Right ventricle myocardium inferior (tissue), 1 donor: ENCODE measurements around the gene SCFD2. TPM values are rescaled to one million over a fixed set of nuclear protein-coding genes. Genes with fewer than 3 reads are reported as not detected.
A peak's percentile ranks its signal among the peaks of the same experiment; 100 is the strongest.
"Not testable (repeated sequence)": the region's sequence is repeated elsewhere in the genome, so short reads cannot be mapped to it uniquely, and the experiment has no call there.

Experiments used
- ATAC-seq: fragments of 200-7000 bp; cut with Tn5 transposase; one replicate; pipeline ENCODE4 v1.9.1; 2020; ENCODE audit warnings: mild to moderate bottlenecking, moderate library complexity
- DNase-seq: peaks from one replicate; pipeline ENCODE4 v3.0.0; 2021; ENCODE audit errors: missing footprints
- intact Hi-C: fragments of 100-400 bp; cut with DNase I; formaldehyde crosslinking; loops from one replicate; pipeline ENCODE4 v1.11.0; 2022
- total RNA-seq: library from RNA; stranded (reverse); fragmentation: NEBNext Ultra II Directional; extraction: Animal tissue kit (Norgen Biotek cat#: 25700); gene quantifications from one replicate; pipeline ENCODE4 v1.2.1, GENCODE V29; 2021
- donor health status: DM: no; HTN: yes; CAD: no; lungs with severe emphysema.

The SCFD2 gene
- total RNA-seq, 1 donor from 2014 or later: 10.0 TPM

DNA sequence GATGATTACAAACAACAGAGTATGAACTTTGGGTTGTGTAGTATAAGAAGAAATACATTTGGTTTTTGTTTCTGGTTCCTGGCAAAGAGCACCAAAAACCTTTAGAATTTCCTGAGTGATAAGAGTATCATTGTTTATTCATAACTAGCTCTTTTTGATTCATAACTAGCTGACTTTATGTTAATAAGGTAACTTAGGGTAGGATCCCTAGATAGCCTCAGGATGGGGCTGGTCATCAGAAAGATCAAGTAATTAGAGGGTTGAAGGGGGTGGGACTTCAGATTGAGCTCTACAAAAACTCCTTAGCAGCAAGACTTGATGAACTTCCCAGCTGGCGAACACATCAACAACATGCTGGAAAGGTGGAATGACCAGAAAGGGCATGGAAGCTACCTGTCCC is 166.5 kb downstream of the SCFD2 start:
- DNase-seq (no peak), ATAC-seq (no peak)
- intact Hi-C loops: loop anchor here (5.0 kb wide), 2 partner anchors 187 to 1028 kb away; partner anchors contain the start of gene PDGFRA

DNA sequence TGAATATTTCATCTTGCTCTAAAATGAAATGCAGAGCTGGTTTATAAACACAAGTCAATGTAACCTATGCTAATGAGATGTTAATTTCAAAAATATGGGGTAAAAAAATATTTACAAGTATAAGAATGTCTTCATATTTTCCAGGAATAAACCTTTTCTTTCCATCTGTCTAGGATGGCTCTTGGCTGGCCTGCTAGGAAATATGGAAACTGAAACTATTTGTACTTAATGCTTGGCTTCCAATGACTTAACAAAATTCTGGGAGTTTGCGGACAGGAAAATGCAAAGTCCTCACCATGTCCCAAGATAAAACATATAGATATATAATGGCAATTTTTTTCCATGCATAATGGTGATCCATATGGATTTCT is 168.1 kb downstream of the SCFD2 start:
- intact Hi-C loops: loop anchor here (5.0 kb wide), 2 partner anchors 185 to 1030 kb away; partner anchors contain the start of gene PDGFRA
- ATAC-seq (no peak), DNase-seq (no peak)

DNA sequence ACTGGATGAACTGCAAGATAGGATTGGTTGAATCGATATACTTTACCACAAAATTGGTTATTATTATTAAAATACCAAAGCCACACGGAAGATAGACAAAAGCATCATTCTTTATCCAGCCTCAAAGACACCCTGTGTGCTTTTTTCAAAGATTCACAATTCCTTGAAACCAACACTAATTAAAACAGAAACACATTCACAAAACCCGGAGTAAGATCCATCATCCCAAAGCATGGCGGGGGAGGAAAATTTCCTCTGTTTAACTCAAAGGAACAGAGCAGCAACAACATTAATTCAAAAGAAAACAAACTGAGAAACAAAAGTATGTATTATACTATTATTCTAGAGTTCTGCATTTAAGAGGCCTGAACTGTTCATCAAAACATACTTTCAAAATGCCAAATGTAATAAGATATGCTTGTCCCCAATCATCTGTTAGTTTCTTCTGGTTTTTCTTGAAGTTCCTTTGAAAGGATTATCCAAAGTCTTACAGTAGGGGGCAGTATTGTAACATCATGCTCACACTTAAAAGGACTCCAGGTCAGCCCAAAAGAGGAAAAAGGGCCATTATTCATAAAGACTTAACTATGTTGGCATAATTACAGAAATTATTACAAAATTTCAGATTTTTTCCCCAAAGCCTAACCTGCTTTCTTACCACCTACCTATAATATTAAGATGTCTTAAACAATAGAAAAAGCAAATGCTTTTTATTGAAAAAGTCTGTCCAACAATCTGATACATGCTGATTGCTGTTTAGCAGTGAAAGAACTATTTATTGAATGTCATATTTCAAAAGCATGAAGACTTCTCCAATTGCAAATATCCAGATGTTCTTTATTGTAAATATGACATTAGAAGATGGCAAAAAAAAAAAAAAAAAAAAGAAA is 168.7 kb downstream of the SCFD2 start:
- ATAC-seq (peak; percentile 57), DNase-seq (no peak)
- intact Hi-C loops: loop anchor here (5.0 kb wide), 2 partner anchors 185 to 1030 kb away; partner anchors contain the start of gene PDGFRA

DNA sequence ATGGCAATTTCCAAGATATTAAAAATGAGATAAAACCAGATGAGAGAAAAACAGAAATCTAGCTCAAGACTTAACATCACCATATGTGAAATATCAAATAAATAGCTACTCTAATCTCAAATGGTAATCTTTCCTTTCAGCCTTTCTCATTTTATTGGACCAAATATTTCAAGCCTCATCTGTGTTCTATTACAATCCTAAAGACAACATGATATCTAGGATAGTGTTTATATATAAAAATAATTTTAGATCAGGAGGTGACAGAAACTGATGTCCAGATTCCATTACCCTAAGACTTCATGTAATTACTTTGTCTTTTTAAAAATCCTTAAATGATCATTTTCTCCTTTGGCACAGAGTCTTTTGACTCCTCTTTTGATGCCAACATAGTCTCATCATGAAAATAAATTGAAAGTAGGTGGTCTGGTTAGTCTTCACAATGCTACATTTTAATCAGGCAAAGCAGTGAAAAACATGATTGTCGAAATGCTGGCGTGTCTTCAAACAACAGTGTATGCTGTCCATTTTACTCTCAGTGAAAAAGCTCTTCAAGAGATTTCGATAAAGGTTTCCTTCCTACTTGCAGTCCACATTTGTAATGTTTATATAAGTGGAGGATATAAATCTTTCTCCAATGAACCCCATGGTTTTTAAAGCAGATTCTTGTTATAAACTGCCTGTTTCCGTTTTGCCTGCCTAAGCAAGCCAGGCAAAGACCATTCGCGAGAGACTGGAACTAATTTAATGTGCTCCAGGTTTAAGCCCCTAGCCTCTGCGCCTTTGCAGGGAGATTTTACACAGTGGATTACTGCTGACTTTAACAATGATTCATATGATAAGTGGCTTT is 169.8 kb downstream of the SCFD2 start:
- no peak for ATAC-seq
- intact Hi-C loops: loop anchor here (5.0 kb wide), 2 partner anchors 184 to 1031 kb away; partner anchors contain the start of gene PDGFRA
- DNase-seq: no peak

DNA sequence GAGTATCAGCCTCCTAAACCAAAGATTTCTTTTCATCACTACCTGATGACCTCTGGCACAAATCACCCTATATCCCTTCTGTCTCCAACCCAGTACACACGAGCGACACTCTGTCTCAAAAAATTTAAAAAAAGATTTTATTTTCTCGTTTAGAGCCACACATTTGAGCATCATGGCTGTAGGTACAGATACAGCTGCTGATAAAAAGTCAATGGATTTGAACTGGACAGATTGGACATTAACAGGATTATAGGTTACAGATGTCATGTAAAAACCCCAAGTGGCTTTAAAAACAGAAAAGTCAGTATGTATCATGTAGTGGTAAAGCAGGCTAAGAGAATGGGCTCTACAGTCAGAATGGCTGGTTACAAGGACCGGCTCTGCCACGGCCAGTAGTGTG is 171.1 kb downstream of the SCFD2 start:
- ATAC-seq (no peak), DNase-seq (no peak)
- intact Hi-C loops: loop anchor here (5.0 kb wide), 2 partner anchors 182 to 1033 kb away; partner anchors contain the start of gene PDGFRA

DNA sequence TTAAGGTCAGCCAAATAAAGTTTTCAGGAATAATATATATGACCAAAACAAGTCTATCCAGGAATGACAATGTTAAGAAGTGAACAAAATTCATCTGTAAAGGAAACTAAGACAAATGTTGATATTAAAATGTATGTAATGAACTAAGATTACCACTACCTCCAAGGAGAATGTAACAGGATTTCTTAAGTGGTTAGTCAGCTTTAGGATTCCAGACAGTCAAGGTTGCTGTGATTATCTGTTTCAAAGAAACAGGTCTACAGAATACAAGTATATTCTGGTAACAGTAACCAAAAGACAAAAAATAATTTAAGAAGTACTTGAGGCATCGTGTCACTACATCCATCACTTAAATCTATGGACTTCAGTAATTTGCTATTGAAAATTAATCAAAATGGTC is 172.8 kb downstream of the SCFD2 start:
- intact Hi-C loops: no loop called here
- DNase-seq: no peak

DNA sequence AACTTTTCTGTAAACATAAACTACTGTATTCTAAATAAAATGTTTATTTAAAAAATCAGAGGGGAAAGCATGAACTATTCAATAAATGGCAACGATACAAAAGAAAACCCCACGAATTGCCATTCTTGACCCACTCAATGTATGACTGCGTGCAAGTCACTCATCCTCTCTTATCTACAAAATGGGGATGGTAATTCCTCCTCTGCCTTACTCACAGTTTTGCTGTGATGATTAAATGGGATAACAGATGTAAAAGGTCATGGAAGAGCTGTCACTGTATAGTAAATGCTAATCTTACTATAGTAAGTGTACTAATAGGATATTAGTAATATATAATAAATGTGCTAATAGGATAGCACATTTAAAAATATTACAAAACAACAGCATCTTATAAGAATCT is 173.4 kb downstream of the SCFD2 start:
- DNase-seq (no peak), ATAC-seq (no peak)
- intact Hi-C loops: no loop called here

More for the DNA sequence above, 172.8 kb downstream of the SCFD2 start:
- ATAC-seq: no peak

DNA sequence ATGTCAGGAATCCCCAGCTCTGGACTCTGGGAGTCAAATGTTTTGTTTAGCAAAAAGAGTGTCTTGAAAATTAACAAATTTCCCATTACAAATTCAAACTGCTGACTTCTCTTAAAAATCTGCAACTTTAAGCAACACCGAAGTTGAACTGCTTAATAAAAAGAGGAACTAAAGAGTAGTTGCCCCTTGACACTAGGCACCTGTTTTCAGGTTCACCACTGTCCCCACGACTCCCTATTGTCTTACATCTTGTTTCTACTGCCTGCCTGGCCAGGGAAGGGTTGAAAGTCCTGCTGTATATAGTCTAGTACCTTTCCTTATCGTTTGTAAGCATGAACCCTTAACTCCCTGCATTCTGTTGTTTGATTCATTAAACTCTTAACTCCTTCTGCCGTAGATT is 173.9 kb downstream of the SCFD2 start:
- intact Hi-C loops: no loop called here
- DNase-seq (no peak), ATAC-seq (no peak)

DNA sequence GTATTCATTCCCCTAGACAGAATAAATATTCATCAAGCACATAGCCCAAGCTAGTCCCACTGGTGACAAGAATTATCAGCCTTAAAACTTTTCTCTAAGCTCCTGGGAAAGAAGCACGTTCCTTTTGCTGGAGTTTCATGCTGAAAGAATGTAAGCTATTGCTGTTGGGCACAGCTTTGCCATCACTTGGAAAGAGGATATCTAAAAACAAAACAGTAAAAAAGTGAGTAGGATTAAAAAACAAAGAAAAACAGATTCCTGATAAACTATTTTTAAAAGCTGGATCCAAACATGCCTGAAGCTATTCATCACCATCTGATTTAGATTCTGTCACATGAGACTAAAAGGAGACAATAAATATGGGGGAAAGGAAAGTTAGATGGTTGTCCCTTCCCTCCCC is 176.8 kb downstream of the SCFD2 start:
- ATAC-seq (no peak), DNase-seq (no peak)
- intact Hi-C loops: no loop called here

DNA sequence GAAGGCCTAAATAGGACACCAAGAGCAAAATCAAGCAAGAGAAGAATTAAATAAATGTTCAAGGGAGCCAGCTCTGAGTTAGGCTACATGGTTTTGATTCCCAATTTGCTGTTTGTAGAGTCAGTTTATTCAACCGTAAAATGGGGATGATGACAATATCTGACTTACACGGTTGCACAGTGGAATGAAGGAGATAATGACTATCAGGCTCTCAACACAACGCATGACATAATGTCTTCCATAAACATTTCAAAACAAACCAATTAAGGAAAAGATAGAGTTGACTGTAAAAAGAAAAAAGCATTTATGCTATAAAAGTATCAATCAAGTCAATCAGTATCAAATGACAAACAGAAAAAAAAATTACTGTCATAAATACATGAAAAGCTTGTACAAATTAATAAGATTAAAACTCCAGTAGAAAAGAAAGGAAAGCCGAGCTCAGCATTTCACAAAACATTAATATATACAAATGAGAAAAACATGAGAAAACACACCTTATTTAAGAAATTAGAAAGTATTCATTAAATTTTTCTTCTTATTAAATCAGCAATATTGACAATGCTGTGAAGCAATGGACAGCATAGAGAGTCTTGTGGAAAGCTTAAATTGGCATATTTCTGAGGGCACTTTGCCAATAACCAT is 179.0 kb downstream of the SCFD2 start:
- intact Hi-C loops: no loop called here
- ATAC-seq (no peak), DNase-seq (no peak)

DNA sequence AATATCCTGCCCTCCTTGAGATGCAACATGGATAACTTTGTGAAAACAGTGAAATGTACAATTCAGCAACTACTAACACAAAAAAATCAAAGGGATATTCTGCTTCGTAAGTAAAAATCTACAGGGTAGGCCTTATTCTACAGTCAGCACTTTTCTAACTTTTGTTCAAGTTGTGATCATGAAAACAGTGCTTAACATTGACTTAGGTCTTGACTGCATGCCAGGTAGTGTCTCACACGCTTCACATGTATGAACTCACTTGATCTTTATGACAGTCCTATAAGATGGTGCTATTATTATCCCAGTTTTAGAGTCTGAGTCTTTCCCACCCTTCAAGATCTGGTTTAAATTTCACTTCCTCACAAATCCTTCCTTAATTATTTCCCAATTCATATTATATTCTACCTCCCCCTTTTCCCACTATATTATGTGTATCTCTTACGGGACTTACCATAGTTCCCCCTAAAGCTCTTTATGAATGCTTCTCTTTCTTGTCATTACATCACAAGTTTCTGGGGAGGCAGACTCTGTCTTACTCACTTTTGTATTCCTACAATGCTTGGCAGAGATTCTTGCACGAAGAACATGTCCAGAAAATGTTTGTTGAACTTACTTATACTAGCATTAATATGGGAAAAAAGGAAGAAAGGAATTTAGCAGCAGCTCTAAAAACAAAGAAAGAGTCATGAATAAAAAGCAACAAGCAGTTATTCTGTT is 179.8 kb downstream of the SCFD2 start:
- DNase-seq (no peak), ATAC-seq (no peak)
- intact Hi-C loops: no loop called here

DNA sequence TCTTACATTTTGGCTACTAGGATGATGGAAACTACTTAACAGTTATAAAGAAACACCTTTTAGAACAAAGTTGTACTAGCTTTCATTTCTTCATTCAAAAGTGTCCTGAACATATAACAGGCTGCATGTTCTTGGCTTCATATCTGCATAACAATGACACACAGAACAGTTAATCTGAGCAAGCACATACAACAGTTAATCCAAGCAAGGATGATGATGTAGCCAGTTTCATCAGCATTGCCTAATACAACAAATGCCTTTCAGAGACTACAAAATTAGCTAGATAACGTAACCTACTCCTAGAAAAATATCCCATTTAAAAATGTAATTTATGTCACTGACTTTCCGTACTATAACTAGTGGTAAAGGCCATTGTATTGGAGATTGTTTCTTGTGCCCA is 182.1 kb downstream of the SCFD2 start:
- intact Hi-C loops: no loop called here
- ATAC-seq (no peak), DNase-seq (no peak)

DNA sequence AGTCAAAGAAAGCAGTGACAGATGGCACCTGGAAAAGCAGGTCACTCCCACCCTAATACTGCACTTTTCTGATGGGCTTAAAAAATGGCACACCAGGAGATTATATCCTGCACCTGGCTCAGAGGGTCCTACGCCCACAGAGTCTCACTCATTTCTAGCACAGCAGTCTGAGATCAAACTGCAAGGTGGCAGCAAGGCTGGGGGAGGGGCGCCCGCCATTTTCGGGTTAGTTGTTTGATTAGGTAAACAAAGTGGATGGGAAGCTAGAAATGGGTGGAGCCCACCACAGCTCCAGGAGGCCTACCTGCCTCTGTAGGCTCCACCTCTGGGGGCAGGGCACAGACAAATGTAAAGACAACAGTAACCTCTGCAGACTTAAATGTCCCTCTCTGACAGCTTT is 188.1 kb downstream of the SCFD2 start:
- ATAC-seq, intact Hi-C loops, DNase-seq: not testable (repeated sequence)

DNA sequence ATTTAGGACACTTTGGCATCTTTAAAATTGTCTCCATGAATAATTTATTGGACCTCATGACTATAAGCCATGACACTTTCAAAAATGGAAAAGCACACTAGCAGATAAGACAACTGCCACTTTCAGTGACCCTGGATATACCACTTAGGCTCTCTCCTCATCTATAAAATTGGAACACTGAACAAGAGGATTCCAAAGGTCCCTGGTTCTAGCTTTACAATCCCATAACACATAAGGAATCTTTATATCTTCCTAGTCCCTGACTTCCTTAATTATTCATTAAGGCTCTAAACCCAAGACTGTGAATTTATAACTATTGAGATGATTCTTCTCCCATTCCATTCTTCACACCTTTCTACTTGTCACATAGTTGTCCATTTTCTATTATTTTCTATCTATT is 190.2 kb downstream of the SCFD2 start:
- intact Hi-C loops: no loop called here
- no peak for ATAC-seq
- DNase-seq: no peak

DNA sequence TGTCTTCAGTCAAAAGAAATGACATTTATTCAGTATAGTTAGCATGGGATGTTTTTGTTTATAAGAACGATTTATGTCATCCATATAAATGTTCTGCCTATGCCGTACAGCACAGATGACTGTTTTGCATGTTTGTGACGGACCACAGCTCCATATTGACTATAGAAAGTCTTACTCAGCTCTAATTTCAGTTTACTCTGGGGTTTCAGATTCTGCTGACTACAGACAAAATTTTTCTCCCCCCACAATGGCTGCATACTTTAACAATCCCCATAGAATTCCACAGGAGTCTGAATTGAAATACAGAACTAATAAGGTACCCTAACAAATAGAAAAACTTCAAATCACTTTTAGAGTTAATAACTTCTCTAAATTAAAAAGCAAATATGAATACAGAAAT is 191.0 kb downstream of the SCFD2 start:
- intact Hi-C loops: no loop called here
- ATAC-seq (no peak), DNase-seq (no peak)

DNA sequence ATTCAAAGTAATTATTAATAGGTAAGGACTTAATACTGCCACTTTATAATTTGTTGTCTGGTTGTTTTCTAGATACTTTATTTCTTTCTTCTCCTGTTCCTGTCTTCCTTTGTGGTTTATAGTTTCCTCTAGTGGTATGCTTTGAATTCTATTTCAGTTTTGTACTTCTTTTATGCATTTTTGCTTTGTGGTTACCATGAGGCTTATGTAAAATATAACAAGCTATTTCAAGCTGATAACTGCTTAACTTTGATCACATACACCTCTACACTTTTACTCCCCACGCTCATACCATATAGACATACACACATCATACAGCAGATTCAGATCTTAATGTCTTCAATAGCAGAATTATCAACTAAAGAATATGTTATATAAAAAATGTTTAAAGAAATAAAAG is 192.3 kb downstream of the SCFD2 start:
- ATAC-seq (no peak), DNase-seq (no peak)
- intact Hi-C loops: no loop called here

DNA sequence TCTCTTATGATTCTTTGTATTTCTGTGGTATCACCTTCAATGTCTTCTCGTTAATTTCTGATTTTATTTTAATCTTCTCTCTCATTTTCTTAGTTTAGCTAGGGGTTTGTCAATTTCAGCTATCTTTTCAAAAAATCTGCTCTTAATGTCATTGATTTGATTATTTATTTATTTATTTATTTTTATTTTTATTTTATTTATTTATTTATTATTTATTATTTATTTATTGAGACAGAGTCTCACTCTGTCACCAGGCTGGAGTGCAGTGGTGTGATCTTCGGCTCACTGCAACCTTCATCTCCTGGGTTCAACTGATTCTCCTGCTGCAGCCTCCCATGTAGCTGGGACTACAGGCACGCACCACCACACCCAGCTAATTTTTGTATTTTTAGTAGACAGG is 194.1 kb downstream of the SCFD2 start:
- ATAC-seq (no peak), DNase-seq (no peak)
- intact Hi-C loops: no loop called here
